Epidermal melanocyte (primary cell): ENCODE results near the gene DLG3.
"Not testable (repeated sequence)": the region's sequence is repeated elsewhere in the genome, so short reads cannot be mapped to it uniquely, and the experiment has no call there.

ENCODE experiments used
- DNase-seq: peaks from one replicate; pipeline ENCODE4 v3.0.0; 2011; ENCODE audit warnings: low spot score; ENCODE audit not compliant: insufficient read length

DLG3 gene

DNA sequence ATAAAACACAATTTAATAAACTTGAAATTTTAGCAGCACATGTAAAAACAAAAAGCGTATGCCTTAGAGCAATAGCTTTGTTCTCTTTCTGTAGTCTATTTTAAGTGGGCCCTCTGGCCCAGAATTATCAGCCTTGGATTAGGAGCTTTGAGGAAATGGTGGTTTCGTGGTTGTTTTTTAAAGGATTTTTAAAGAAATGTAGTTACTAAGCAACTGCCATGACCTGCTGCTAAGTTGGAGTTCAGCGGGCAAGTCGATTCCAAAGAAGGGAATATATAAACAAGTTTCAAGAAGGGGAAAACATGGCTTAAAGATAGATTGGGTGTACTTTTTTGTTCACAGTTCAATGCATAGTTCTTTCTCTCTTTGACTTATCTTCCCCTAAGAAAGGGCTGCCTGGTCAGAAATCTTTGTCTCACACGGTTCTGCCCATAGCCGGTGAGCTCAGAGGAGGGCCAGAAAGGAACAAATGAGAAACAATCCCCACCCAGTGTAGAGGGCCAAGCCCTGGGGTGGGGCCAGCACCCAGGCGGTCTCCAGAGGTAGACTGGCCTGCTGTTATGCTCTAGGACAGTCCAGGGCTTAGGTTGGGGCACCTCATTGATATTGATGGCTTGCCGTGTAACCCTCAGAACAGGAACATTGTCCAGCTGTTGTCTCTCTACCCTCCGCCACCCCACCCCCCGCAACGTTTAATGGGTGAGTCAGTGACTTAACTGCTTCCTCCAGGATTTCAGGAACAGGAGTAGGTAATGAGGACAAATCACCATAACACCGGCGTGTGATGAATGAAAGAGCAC lies 32.5 kb downstream of the DLG3 start:
- DNase-seq = no peak

DNA sequence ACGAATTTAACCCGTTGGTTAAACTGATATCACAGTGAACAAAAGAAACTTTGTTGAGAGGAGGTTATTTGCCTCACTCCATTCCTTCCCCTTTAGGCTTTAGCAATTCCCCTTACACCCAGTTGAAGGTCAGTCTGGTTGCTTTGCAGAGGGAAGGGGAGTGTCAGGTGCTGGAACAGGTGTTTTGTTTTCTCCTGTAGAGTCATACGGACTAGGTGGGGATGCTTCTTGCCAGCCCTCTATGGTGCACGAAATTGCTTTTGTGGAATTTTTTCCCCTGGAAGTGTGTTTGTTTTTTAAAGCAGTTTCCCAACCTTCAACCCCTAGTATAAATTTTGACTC lies 33.1 kb downstream of the DLG3 start:
- DNase-seq = no peak

DNA sequence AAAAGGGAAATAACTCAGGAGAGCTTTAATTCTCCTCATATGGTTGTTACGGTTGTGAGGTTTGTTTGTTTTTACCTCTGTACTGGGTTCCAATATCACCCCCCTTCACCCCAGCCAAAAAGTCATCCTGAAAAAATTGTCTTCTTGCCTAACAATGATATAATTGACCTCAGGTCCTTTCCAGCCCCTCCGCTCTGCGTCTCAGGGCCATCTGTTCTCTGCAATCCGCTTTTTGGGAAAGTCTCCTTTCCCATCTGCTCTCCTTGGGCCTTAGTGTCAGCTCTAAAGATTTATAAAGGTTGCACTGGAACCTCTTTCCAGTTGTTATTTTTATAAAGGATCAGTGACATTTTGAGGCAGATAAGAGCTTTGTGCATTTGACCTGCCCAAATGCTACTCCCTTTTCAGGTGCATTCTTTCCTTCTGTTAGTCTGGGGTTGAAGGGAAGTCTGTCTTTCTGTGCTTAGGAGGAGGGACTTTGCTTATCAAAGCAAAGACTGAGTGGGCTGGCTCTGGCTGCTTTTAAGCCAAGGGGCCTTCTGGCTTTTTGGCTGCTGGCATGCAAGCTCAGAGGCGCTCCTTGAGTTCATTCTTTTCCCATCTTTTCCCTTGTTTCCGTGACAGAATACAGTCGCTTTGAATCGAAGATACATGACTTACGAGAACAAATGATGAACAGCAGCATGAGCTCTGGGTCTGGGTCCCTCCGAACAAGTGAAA lies 34.1 kb downstream of the DLG3 start:
- no peak for DNase-seq

DNA sequence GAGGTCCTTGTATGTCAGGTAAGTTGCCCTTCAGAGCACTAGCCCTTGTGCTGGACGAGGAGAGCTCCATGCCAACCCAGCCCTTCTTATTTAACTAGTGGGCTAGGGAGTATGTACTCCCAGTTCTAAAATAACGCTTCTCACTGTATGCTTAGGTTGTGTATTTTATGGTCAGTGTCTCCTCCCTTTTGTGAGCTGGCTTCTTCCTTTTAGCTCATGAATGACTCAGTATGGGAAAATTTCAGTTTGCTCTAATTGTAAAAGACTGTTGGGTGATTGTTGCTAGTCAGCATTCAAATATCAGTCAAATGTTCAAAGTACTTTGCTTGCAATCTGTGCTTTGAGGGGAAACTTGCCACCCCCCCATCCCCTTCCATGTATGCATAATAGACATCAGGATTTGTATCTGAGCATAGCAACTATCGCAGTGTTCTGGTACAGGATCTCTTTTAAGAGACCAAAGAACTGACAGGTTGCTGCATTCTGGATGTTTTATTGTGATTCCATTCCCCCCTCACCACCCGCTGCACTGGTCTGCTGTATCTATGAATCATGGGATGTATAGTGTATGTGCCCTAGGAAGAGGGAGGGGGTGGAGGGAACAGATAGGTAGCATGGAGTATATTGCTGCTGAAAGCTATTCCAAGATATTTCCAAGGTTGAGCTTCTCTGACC lies 34.7 kb downstream of the DLG3 start:
- no peak for DNase-seq

DNA sequence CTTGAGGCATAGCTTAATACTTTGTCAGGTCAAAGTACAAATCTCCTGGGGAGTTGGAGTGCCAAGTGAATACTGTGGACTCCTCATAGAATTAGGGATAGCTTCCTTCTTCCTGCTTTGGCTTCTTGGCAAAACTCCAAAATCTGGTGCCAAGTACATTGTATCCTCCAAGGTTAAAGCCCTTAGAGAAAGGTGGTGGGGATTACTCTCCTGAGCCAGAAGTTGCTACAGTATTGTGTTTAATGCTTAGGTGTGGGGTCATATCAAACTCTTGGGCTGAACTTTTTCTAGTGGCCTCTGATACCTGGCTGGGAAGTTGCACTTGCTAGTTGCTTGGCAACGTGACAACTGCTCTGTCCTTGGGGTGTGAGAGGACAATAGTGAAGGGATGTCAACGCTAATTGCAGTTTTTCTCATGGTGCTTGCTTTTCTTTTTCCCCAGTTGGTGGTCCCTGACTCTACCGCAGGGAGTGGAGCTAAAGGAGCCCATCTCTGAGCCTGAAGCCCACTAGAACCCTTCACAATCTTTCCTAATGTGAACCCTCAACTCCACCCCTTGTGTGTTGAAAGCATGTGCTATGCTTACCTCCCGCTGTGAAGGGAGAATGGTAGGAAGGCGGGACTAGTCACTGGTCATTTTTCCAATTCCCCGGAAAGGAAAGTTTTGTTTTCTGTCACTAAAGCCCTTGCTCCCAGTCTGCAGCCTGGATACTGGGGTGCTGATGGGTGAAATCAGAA lies 35.5 kb downstream of the DLG3 start:
- no peak for DNase-seq

DNA sequence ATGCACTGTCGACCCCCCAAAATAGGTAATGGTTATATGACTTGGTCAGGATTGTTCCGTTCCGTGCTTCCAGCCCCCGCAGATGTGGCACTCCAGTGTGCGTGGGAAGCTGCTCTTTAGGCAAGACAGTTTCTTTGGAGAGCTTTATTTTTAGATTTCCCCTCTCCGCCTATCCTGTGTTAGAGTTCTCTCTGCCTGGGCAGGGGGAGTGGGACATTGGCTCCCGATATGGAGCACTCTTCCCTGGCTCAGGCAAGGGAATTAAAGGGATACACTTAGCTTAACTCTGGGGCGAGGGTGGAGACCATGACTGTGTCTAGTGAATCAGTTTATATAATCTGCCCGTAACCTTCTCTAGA lies 36.0 kb downstream of the DLG3 start:
- no peak for DNase-seq

DNA sequence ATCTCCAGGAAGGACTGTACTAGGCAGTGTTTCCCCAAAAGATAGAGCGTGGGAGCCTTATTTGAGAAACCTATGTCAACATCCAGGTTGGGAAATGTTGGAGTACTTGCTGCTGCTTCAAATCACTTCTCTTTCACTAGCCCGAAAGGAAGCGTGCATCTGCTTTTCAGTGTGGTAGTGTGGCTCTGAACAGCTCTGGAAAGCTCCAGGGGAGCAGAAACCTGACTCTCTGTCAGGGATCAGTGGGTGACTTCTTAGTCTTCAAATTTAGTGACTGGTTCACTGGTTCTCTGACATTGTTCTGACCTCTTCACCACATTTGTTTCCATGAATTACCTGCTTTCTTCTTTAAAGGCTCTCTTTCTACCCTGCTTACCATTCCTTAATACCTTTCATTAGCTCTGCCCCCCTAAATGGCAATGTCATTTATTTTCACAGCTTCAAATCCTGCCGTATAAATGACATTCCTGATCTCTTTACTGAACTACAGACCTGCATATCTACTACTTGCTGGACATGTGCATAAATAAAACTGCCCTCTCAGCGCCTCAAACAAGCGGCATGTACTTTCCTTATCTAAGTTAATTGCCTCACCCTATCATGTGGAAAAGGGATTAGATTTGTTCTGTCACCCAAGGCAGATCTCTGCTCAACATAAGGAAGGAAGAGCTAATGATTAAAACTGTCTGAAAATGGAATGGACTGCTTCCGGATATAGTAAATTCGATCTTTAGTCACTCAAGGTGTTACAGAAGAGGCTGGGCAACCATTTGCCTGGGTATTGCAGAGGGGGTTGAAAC lies 37.0 kb downstream of the DLG3 start:
- no peak for DNase-seq

DNA sequence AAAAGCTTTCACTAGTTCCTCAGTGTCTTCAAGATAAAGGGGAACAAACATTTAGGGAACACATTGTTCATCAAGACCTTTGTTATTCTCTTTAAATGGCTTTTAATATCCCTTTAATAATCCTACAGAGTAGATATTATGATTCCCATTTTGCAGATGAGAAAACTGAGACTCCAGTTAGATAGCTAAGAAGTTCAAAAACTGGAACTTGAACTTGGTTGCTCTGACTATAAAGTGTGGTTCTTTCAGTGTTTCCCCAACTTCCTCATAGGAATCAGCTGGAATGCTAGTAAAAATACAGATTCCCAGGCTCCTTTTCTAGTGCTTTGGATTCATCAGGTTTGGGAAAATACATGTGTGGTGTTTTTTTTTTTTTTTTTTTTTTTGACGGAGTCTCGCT lies 37.7 kb downstream of the DLG3 start:
- no peak for DNase-seq

DNA sequence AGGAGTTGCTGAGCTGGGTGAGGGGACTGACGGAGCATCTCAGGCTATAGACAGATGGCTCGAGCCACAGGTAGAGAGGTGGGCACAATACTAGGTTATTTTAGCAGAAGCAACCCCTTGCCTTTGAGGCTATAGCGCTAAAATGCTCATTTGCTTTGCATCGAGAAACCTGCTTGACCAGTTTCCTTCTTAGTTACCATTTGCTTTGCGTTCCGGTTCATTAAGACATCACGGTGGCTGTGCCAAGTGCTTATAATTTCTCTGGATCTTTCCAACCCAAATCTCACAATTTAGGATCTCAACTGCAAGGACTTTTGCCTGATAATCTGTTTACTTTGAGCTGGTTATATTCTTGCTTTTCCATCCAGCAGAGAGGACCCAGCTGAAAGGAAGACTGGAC lies 40.8 kb downstream of the DLG3 start:
- no peak for DNase-seq

DNA sequence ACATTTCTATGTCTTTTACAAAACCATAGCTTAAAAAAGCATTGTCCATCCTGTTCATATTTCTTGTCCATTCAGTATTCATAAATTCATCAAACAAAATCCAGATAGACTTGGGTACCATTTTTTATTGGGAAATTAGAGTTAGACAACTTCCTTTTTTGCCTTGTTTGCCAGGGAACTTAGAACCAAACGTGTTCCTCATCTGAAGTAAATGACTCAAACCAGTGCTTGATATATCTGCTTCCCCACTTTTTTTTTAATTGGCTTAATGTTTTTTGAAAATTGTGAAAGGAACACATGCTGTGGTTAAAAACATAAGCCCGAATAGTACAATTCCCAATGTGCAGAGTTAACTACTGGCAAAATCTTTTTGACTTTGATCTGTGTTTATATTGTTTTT lies 44.2 kb downstream of the DLG3 start:
- DNase-seq = no peak

DNA sequence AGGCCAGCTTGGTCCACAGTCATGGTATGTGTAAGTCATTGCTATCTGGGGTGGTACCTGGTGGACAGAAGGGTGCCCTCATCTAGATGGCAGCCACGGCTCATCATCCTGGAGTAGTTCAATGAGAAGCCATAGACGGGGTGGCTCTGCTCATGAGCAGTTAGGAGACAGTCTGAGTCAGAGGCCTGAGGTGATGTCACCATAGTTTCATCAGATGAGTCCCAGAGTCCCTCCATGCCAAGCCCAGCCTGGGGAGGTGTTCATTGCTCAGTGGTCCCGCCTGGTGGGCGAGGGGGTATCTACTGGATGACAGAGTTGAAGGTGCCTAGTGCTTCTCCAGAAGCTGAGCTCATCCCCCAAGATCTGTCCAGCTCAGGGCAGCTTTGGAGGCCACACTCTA lies 49.8 kb downstream of the DLG3 start:
- DNase-seq = no peak

DNA sequence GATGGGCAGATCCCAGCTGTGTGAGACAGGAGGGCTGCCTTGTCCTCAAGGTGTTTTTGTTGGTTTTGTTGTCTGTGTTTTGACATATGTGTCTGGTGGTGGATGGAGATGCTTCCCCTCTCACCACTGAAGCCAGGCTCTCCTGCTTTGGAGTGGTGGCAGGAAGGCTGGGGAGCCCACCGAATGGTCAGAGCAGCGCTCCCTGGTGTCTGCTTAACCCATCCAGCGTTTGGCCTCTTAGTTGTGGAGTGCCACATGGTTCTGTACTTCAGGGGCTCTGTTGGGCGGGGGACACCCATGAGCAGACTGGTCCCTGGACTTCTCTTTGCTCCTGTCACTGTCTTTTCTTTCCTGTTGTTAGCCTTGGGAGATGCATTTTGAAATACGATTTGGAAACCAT lies 51.9 kb downstream of the DLG3 start:
- DNase-seq = no peak

DNA sequence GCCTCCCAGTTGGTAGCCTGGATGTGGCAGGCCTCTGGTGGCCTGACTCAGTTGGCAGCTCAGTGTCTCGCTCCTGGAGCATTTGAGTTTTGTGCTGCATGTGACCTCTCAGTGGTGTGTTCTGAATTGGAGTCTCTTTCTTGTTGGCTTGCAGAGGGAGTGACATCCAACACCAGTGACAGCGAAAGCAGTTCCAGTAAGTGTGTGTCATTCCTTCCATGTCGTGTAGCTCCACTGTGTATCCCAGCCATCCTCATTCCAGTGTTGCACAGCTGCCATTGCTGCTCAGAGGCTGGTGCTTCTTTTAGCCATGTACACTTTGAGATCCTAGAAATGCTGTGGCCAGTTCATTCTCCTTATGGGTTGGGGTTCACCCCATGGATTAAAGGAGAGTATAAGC lies 52.4 kb downstream of the DLG3 start:
- DNase-seq = no peak

DNA sequence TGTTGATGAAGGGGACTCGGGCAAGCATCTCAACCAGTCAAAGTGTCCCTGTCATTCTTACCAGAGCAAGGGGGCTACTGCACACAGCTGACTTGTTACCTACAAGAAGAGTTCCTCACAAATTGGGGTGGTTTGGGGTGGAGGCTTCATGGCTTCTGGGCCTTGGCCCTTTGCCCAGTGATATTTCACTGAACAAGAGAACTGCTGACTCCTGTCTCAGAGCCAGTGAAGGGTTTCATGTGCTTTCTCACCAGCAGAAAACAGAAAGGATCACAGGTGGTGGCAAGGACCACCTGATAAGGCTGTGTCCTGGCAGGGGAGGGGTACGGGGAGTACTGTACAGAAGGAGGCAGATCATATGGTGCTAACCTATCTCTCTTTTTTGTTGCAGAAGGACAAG lies 53.5 kb downstream of the DLG3 start:
- DNase-seq = no peak

DNA sequence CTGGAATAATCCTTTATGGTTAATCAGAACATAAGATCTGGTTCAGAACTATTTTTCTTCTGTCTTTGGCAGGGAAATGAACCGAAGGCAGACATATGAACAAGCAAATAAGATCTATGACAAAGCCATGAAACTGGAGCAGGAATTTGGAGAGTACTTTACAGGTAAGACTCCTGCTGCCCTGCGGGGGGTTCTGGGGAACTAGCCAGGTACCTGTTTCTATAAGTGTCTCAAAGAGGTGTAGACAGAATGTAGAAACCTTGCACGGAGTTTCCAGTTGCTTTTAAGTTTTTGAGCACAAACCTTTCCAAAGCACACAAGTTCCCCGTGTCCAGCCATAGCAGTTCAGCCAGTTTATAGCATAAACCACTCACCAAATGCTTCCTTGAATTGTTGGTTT lies 56.2 kb downstream of the DLG3 start:
- DNase-seq = no peak

DNA sequence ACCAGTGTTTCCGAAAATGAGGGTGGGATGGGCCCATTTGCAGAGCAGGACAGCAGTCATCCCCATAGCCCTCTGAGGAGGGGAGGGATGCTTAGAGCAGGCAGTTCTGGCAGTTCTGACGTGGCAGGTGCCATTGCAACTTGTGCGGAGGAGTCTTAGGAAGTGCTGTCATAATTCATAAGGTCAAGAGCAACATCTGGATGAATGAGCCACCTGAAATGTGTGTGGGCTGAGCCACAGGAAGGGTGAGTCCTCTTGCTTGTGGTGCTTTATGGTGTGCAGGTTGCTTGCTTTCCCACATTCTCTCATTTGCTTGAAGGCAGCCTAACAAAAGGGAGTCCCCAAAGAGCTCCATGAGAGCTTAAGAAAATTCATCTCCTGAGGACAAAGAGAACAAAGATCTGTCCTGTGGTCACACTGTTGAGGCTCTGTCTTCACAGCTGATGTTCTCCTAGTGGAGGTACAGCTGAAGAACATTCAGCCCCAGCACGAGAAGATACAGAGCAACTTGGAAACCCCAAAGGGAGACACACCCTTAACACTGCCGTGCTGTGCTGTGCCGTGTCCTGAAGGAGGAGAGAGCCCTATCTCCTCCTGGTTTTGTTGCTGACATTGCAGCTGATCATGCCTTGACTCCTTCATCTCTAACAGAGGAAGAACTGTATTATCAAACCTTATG lies 60.3 kb downstream of the DLG3 start:
- DNase-seq = no peak

DNA sequence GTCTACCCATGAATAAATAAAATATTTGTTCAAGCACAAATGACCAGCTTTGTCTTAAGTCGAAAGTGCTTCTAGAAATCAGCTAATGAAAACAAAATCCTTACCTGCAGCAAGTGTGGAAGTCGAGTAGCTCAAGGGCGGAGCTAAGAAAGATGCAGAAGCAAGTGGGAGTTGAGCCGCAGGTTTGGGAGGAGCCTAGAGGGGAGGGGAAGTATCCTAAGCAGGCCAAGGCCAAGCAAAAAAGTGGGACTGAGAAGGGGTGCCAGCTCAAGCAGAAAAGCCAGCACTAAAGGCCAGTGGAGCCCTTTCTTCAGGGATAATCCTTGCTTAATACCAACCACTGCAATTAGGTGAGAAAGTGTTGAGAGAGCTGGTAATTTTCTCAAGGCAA lies 60.8 kb downstream of the DLG3 start:
- DNase-seq = no peak

DNA sequence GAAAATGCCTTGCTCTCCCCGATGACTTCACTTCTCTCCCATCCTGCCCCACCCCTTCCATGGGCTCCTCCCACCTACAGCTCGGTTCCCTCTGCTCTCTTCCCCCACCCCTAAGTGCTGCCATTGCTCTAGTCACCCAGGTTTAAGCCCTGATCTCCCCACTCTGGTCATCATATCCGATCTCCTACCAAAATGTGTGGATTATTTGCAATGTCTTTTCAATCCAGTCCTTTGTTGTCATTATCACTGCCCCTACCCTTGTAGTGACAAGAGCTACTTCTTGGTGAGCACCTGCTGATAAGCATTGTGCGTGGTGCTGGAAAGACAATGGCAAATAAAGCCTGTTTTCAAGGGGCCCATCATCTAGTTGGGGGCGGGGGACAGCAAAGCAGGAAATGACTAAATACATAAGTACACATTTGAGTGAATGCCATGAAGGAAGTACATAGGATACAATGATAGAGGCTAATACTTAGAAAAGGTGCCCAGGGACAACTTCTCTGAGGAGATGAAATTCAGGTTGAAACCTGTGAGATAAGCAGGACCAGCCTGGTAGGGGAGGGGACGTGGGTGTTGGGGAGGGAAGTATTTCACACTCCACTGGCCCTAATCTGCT lies 63.8 kb downstream of the DLG3 start:
- DNase-seq = no peak

DNA sequence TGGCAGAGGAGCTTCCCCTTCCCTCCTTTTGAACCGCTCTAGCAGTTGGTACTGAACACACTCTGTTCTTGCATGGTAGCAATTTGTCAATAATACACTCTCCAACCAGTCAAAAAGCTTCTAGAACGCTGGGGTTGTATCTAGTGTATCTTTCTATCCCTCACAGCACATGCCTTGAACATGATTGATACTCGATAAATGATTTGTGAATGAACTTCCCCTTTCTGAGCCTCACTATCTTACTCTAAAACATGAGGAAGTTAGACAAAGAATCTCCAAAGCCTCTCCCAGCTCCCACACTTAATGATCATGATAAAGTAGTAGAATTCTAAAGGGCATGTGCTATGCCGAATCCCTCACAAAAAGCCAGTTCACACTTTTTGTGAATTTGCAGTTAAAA lies 64.4 kb downstream of the DLG3 start:
- no peak for DNase-seq

DNA sequence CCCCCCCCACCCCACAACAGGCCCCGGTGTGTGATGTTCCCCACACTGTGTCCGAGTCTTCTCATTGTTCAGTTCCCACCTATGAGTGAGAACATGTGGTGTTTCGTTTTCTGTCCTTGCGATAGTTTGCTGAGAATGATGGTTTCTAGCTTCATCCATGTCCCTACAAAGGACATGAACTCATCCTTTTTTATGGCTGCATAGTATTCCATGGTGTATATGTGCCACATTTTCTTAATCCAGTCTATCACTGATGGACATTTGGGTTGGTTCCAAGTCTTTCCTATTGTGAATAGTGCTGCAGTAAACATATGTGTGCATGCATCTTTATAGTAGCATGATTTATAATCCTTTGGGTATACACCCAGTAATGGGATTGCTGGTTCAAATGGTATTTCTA lies 70.6 kb downstream of the DLG3 start:
- not testable (repeated sequence) for DNase-seq
